Diencephalon (tissue), 1 donor: Measurements from ENCODE around the gene TDRD6. TPM values are rescaled to one million over a fixed set of nuclear protein-coding genes. Genes with fewer than 3 reads are reported as not detected.

Source experiments
- total RNA-seq: library from RNA; depleted of rRNA; stranded (reverse); fragments of >200 nt; gene quantifications from one replicate; pipeline ENCODE4 v1.2.3, GENCODE V29; 2014

The TDRD6 gene, protein sequence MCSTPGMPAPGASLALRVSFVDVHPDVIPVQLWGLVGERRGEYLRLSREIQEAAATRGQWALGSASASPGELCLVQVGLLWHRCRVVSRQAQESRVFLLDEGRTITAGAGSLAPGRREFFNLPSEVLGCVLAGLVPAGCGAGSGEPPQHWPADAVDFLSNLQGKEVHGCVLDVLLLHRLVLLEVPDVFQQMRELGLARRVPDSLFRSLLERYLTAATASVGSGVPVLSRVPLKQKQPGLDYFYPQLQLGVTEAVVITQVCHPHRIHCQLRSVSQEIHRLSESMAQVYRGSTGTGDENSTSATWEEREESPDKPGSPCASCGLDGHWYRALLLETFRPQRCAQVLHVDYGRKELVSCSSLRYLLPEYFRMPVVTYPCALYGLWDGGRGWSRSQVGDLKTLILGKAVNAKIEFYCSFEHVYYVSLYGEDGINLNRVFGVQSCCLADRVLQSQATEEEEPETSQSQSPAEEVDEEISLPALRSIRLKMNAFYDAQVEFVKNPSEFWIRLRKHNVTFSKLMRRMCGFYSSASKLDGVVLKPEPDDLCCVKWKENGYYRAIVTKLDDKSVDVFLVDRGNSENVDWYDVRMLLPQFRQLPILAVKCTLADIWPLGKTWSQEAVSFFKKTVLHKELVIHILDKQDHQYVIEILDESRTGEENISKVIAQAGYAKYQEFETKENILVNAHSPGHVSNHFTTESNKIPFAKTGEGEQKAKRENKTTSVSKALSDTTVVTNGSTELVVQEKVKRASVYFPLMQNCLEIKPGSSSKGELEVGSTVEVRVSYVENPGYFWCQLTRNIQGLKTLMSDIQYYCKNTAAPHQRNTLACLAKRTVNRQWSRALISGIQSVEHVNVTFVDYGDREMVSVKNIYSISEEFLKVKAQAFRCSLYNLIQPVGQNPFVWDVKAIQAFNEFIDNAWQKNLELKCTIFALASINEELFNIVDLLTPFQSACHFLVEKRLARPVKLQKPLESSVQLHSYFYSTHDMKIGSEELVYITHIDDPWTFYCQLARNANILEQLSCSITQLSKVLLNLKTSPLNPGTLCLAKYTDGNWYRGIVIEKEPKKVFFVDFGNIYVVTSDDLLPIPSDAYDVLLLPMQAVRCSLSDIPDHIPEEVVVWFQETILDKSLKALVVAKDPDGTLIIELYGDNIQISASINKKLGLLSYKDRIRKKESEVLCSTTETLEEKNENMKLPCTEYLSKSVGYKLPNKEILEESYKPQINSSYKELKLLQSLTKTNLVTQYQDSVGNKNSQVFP (N-terminal part only)
- 0.46 TPM for total RNA-seq

DNA sequence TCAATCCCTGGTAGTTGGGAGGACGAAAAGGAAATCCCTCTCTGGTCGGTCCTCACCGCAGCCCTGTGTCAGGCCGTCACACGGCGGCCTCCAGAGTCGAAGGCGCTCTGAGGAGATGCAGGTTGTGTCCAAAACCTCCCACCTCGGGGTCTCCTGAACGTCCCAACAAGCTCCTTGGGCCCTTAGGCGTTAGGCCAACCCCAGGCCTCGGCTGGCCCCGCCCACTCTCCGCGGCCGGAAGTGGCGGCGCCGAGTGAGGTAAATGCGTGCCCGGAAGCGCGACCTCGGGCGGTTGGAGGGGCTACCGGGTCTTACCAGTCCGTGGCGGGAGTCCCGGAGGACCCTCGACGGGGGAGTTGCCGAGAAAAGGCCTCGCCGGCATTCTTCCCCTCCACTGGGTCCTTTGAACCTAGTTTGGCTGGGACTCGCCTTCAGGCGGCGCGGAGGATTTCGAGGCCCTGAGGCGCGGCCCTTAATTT, at the start of gene TDRD6:
TDRD6 (plus strand) TSS at position 267 of the 479 bp plus-strand sequence. CDS start 244 bp downstream, outside the sequence.

DNA sequence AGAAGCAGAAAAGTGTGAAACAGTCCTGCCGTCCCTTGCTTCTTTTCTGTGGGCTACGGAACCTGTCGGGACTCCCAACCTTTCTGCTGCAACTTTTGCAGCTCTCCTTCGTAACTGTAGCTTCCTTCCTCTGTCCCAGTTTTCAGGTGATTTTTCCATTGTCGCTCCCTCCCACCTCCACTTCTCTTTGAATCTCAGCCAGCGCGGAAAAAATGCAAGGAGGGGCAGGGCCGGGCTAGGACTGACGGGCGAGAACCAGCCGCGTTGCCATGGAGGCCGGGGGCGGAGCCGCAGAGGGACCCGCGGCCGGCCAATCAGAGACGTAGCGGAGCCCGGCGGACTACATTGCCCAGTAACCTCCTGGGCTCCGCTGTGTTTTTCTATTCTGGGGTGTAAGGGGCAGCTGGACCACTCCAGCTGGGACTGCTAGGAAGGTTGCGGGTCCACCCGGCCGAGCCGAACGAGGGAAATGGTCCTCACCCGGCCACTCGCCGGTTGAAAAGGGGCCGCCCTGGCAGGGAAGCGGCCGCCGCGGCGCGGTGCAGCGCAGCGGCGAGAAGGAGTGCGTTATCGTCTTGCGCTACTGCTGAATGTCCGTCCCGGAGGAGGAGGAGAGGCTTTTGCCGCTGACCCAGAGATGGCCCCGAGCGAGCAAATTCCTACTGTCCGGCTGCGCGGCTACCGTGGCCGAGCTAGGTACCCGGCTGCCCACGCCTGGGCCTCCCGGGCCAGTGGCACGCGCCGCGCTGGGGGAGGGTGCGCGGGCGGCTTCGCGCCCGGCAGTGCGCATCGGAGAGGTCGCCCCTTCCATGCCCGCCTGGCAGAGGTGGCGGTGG, 34.9 kb upstream of the TDRD6 start, which contains the start of the genes CYP39A1 and SLC25A27:
CYP39A1 (minus strand) TSS at position 216 of the 836 bp plus-strand sequence. CDS start 236 bp downstream, outside the sequence.
SLC25A27 (plus strand) TSS at position 373 of the 836 bp plus-strand sequence; CDS start at position 591, 218 bp downstream.

DNA sequence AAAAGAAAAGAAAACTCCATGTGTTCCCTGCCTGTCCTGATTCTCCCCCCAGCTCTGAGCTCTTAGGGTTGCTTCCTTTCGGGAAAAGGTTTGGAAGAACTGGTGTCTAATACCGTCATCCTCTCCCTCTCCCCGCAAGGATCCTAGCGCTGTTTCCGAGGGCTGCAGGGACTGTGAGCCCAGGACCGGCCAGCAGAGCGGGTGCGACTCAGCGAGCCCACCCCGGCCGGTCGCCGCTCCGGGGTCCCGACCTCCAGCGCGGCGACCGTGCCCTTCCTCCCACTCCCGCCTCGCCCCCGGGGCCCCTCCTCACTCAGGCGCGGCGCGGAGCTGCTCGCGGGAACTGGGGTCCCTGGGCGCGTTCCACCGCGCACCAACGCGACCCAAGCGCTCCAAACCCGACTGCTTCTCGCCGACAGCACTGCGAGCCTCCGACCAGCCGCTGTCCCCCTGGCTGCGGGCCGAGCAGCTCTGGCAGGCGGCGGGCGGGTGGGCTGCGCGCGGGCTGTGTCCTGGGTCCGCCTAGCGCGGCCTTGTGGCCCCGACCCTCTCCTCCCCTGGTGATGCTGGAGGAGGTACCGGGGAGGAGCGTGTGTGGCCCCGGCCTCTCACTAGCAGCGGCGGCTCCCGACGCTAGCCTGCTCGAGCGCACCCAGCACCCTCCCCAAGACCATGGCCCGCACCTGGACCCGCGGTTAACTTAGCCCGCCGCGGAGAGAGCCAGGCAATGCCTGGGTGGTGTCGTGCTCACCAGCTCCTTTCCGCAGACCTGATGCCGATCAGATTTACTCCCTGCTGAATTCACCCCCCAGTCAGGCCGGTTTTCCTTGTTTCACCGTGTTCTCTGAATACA, 47.4 kb downstream of the TDRD6 start, which contains the start of gene PLA2G7:
PLA2G7 (minus strand) TSS at position 509 of the 853 bp plus-strand sequence. CDS start 12,484 bp downstream, outside the sequence.

GRCh38 chr6:46746696-46747095, 59.0 kb downstream of the TDRD6 start, which contains the start of gene ANKRD66:
TSS of gene ANKRD66 (plus strand) at chr6:46746933. CDS start at chr6:46751949, 5,016 bp downstream.

Other genes starting within 250 kb of the TDRD6 start
- 42.7 TPM for gene RCAN2, start 196.4 kb upstream of the TDRD6 start, total RNA-seq
- 3.7 TPM for gene CYP39A1, start 35.1 kb upstream of the TDRD6 start, total RNA-seq
- gene SLC25A27, start 34.9 kb upstream of the TDRD6 start, total RNA-seq = 32.1 TPM
- gene PLA2G7, start 47.5 kb downstream of the TDRD6 start, total RNA-seq = 4.6 TPM
- 3.5 TPM for gene ANKRD66, start 59.0 kb downstream of the TDRD6 start, total RNA-seq
- not detected for gene MEP1A, start 105.5 kb downstream of the TDRD6 start, total RNA-seq
- 9.9 TPM for gene ADGRF5, start 234.1 kb downstream of the TDRD6 start, total RNA-seq